Fibroblast of peridontal ligament (primary cell): Measurements from ENCODE around the gene FKBP15.
"Not testable (repeated sequence)": the region's sequence is repeated elsewhere in the genome, so short reads cannot be mapped to it uniquely, and the experiment has no call there.

Source experiments
- DNase-seq: peaks from one replicate; pipeline ENCODE4 v3.0.0-alpha.2; 2010; ENCODE audit errors: extremely low read depth

The FKBP15 gene

DNA sequence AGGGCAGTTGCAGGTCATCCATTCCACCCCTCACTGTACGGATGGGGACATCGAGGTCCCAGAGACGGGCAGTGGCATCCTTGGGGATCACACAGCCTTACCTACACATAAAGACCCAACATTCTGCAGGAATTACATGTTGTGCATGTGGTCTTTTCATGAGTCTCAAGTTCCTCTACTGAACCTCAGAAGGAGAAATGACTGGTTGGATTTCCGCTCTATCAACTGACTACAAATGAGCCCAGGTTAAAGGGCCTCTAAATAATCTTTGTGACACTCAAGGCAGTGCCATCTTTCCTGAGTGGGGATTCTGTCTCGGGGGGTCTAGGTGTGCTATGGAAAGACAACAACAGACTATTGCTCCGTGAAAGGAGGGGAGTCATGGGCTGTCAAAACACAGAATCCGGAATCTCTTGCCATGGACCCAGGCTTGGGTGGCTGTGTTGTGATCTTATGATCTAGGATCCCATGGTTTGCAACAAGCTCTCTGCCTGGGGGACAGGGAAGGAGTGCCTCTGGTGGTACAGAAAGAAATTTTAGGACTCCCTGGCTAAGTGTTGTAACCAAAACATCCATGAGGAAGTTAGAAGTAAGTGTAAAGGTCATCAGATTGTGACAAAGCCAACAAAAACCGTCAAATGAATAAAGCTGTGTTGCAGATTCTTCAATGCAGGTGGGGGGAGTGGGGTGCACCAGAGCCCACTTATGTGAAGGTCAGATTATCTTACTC lies 72.1 kb downstream of the FKBP15 start:
- no peak for DNase-seq

GRCh38 chr9:113148372-113148705 lies 72.7 kb downstream of the FKBP15 start:
- DNase-seq: no peak

DNA sequence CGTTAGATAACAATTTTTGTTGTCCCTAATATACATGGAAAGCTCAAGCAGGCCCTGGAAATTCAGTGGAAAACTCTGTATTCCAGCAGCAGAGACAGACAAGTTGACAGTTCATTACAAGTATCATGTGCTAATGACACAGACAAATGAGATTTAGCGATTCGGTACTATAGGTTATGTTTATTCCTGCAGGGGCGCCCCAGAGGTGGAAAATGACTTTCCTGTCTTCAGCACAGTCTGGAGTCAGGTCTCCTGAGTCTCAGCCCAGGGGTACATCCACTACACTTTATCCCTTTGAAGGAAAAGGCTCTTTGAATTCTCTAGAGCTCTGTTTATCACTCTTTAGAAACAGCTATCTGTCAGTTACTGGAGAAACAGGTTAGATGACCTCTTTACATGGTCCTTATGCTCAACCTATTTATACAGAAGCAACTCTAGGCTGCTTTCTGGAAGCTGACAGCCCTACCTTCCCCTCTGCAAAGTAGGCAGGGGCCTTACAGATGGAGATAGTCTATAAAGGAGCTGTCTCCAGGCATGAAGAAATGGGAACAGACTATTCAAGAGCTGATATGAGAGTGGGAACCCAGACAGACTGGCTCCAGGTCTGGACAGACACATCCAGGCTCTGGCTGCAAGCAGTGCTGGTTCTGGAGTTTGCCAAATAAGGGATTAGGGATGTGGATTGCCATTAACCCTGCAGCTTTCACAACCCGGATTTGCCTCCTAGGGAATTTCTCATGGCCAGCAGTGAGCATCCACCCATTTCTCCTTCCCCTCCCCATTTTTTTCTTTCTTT lies 77.4 kb downstream of the FKBP15 start:
- DNase-seq: no peak

DNA sequence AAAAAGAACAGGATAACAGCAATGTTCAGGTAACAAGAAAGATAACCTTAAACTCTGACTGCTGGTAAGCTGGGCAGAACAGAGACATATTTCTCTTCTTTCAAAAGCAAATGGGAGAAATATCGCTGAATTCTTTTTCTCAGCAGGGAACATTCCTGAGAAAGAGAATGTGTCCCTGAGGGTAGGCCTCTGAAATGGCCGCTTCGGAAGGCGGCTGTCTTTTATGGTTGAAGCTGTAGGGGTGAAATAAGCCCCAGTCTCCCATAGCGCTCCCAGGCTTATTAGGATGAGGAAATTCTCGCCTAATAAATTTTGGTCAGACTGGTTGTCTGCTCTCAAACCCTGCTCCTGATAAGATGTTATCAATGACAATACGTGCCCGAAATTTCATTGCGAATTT lies 80.2 kb downstream of the FKBP15 start:
- DNase-seq: not testable (repeated sequence)

GRCh38 chr9:113139953-113140352 lies 81.1 kb downstream of the FKBP15 start:
- no peak for DNase-seq

GRCh38 chr9:113139225-113139829 lies 81.8 kb downstream of the FKBP15 start:
- DNase-seq: no peak

DNA sequence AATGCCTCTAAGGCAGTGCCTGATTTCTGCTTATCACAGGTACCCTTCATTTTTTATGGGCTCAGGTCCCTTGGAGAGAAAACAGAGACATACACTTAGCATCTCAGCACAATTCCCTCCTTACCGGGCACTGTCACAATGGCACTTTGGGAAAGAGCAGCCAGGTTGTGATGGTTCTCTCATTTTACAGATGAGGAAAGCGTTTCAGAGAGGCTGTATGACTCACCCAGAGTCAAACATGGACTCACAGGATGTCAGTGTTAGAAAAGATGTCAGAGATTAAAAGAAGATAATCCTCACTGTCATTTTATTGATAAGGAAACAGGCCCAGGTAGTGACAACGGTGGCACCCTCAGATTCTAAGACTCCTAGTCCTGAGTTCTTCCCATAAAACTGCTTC lies 82.3 kb downstream of the FKBP15 start:
- no peak for DNase-seq

- DNase-seq: no peak
These were observed 83.6 kb downstream of the FKBP15 start for GRCh38 chr9:113137196-113138168.

GRCh38 chr9:113131689-113132151 lies 89.4 kb downstream of the FKBP15 start:
- DNase-seq: peak; percentile 44

GRCh38 chr9:113129884-113130283 lies 91.2 kb downstream of the FKBP15 start:
- no peak for DNase-seq

GRCh38 chr9:113129466-113129865 lies 91.6 kb downstream of the FKBP15 start:
- DNase-seq: no peak

DNA sequence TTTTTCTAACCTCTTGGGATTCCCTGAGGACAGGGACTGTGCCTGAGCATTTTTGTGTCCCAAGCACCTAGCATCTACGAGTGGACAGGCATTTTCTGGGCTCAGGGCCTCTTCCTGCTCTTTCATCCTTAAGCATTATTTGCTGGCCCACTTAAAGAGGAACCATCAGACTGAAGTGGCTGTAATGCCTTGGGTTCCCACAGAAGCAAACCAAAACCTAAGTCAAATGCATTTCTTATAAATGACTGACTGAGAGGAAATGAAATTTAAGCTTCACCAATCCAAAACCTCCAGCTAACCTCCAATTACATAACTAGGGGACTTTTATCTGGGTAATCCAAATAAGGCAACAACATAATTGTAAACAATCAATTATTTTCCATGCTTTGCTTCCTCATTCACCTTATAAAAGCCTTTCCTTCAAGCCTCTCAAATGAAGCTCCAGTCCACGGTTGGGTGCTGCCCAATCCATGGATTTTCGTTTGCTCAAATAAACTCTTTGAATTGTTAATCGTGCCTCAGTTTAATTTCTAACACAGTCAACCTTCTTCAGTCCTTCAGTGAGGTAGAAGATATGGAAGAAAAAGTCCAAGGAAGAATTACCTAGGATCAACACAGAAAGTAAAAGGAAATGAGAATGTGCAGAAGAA lies 95.6 kb downstream of the FKBP15 start:
- DNase-seq: no peak

- not testable (repeated sequence) for DNase-seq
These were observed 102.2 kb downstream of the FKBP15 start for GRCh38 chr9:113118829-113119228.
